Measurements from ENCODE around the gene NRAS. TPM values are rescaled to one million over a fixed set of nuclear protein-coding genes. Genes with fewer than 3 reads are reported as not detected.
A peak's percentile ranks its signal among the peaks of the same experiment; 100 is the strongest.

The NRAS gene
- total RNA-seq, 1 experiment from 2014 or later = 48.0 TPM

- TF ChIP-seq FOSL1 (IDR thresholded peaks at IDR 0.05; ENCODE audit: low read depth) = peak; percentile 26; the same call in 1 of the 2 replicates
- TF ChIP-seq ELF1 (IDR thresholded peaks at IDR 0.05; ENCODE audit: borderline replicate concordance, low read depth) = no peak
Measured at GRCh38 chr1:114668784-114669561, 47.6 kb downstream of the NRAS start (continued).

GRCh38 chr1:114668373-114668772 is 48.2 kb downstream of the NRAS start:
- no peak for DNase-seq (ENCODE audit: low read depth, low spot score)
- no peaks in the 10 kb centered on the region for H3K79me2 ChIP-seq (ENCODE audit: insufficient read depth, low read length)
- ATAC-seq = no peak
- H3K4me3 ChIP-seq (replicated peaks in 1 of 2; ENCODE audit: low read depth in 1 of 2, low read length in 2 of 2) = peak overlapping the region in 1 of 2 experiments; percentile 85; a peak in 1 of 4 replicates
- H2AFZ ChIP-seq (ENCODE audit: low read depth, low read length, poor library complexity, severe bottlenecking) = no peak overlapping the region
- RAD21 ChIA-PET (ENCODE audit: low non-redundant PET in 1 of 2, low total read pairs in 2 of 2, uncharacterized antibody in 2 of 2, unreplicated experiment in 2 of 2) = no interaction called here
- intact Hi-C loops (cut with micrococcal nuclease) = no loop called here
- TF ChIP-seq ATF3 (IDR thresholded peaks at IDR 0.05) (no peak), EGR1 (IDR thresholded peaks at IDR 0.05; ENCODE audit: low read depth) (no peak), FOSL1 (IDR thresholded peaks at IDR 0.05; ENCODE audit: low read depth) (no peak), MAX (IDR thresholded peaks at IDR 0.05) (no peak), ZBTB33 (IDR thresholded peaks at IDR 0.05; ENCODE audit: extremely low read depth, insufficient replicate concordance, low read length) (no peak), EZH2 (IDR thresholded peaks at IDR 0.05) (no peak), CBX3 (IDR thresholded peaks at IDR 0.05; ENCODE audit: low read depth) (no peak), TCF7L2 (IDR thresholded peaks at IDR 0.05; ENCODE audit: borderline replicate concordance, extremely low read depth, insufficient read depth, insufficient read length) (no peak), CTCF (IDR thresholded peaks at IDR 0.05 in 2 of 3, conservative IDR thresholded peaks at IDR 0.05 in 1 of 3; ENCODE audit: borderline replicate concordance in 1 of 3, insufficient read depth in 1 of 3, low read depth in 2 of 3, low read length in 2 of 3) (no peak), EZH2phosphoT487 (IDR thresholded peaks at IDR 0.05; ENCODE audit: borderline replicate concordance) (no peak)
- POLR2A ChIA-PET = interaction anchor here (1.2 kb wide), 1 partner anchor 9 kb away, joined by 3 read pairs; no protein-coding TSS in a partner anchor
- H3K9me3 ChIP-seq (ENCODE audit: control insufficient read depth in 1 of 2, insufficient read depth in 1 of 2, low read depth in 1 of 2, low read length in 2 of 2) = no peaks in the 10 kb centered on the region
- H3K4me1 ChIP-seq (ENCODE audit: control insufficient read depth in 1 of 2, insufficient read depth in 2 of 2, low read length in 2 of 2) = peaks cover 11 to 22% of the 10 kb centered on the region in 2 experiments; a peak in 3 of 4 replicates
- H3K9ac ChIP-seq (ENCODE audit: low read length) = no peak overlapping the region
- H3K9me2 ChIP-seq (ENCODE audit: insufficient read depth) = no peaks in the 10 kb centered on the region
- no peak overlapping the region for H3K27ac ChIP-seq (ENCODE audit: low read depth, low read length)
- H3K4me2 ChIP-seq (ENCODE audit: low read length) = peak overlapping the region; percentile 99; the same call in 1 of the 2 replicates
- CTCF ChIA-PET = interaction anchor here (4.0 kb wide), 1 partner anchor 322 kb away, joined by 19 read pairs; no protein-coding TSS in a partner anchor
- H3K36me3 ChIP-seq (ENCODE audit: control insufficient read depth in 1 of 2, insufficient read depth in 2 of 2, low read length in 2 of 2) = no peaks in the 10 kb centered on the region
- no peaks in the 10 kb centered on the region for H3K27me3 ChIP-seq (ENCODE audit: insufficient read depth, low read length)
- BruUV-seq (replicated peaks) = no TSS peak
- H4K20me1 ChIP-seq (ENCODE audit: insufficient read depth) = no peaks in the 10 kb centered on the region
